C4-2B (cell line): ENCODE measurements around the gene DNAAF1.

Source experiments
- CTCF ChIP-seq: fragments of 450-650 bp; conservative IDR thresholded peaks from 2 replicates; pipeline ENCODE4 v1.5.1; 2017; ENCODE audit warnings: mild to moderate bottlenecking
- ZFX ChIP-seq: fragments of 450-650 bp; IDR thresholded peaks from 2 replicates; pipeline ENCODE4 v1.6.1; 2017

- TF ChIP-seq CTCF, result no peak
- no peak for TF ChIP-seq ZFX
Observed at GRCh38 chr16:84136331-84137125, 8.6 kb upstream of the DNAAF1 start.
